Measurements from ENCODE around the gene CENPN.

The CENPN gene

DNA sequence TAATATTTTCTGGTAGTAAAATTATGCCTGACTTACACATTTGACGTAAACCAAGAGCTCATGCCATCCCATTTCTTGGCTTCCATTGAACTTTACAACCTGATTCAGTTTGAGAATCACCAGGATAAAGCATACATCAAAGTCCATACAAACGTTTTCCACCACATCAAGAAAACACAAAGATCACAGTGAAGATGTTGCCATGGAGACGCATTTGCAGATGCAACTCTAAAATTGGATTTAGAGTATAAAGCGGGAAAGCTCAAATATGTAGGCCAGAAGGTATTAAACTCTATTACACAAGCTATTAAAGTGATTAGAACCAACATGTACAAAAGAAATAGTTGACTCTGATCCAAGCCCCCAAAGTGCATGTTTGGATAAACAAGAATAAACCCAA is 59.7 kb downstream of the CENPN start:
- H3K27ac ChIP-seq: no peak overlapping the region; the same call in 1 of the 2 replicates
- TF ChIP-seq, protein P1, sequence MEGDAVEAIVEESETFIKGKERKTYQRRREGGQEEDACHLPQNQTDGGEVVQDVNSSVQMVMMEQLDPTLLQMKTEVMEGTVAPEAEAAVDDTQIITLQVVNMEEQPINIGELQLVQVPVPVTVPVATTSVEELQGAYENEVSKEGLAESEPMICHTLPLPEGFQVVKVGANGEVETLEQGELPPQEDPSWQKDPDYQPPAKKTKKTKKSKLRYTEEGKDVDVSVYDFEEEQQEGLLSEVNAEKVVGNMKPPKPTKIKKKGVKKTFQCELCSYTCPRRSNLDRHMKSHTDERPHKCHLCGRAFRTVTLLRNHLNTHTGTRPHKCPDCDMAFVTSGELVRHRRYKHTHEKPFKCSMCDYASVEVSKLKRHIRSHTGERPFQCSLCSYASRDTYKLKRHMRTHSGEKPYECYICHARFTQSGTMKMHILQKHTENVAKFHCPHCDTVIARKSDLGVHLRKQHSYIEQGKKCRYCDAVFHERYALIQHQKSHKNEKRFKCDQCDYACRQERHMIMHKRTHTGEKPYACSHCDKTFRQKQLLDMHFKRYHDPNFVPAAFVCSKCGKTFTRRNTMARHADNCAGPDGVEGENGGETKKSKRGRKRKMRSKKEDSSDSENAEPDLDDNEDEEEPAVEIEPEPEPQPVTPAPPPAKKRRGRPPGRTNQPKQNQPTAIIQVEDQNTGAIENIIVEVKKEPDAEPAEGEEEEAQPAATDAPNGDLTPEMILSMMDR (IDR thresholded peaks at IDR 0.05): no peak

DNA sequence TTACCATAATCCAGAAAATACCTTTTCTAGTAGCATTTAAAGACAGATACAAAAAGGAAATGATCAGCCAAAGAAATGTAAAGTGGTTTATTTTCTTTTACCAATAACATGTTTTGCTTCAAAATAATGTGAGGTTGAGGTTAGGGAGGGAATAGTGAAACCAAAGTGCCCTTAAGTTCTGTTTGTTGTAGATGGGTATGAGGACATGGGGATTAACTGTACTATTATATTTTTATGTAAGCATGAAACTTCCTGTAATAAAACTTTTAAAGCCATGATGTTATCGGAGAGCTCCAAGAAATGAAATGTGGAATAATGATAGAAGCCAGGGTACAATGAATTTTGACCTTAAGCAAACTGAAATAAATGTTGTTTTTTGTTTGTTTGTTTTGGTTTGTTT is 60.2 kb downstream of the CENPN start:
- no peak overlapping the region; the same call in 1 of the 2 replicates for H3K27ac ChIP-seq
- TF ChIP-seq, protein P1 (IDR thresholded peaks at IDR 0.05): no peak
- TF ChIP-seq ZFX (IDR thresholded peaks at IDR 0.05; ENCODE audit: borderline replicate concordance): no peak

DNA sequence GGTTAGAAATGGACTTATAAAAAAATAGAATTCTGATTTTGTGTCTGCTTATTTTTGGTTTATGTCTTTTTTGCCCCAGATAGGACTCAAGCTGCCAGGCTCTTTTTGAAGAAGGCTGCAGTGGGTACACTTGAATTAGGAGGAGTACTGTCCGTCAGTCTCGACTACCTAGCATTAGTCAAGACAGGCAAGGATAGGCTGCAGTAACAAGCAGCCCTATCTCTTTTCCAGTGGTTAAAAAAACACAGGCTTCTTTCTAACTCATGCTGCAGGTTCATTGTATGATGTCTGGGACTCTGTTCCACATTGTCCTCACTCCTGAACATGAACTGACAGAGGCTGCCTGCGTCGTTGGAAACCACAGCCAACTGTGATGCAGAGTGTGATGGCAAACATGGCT is 62.0 kb downstream of the CENPN start:
- TF ChIP-seq, protein P1 (IDR thresholded peaks at IDR 0.05): no peak
- TF ChIP-seq ZFX (IDR thresholded peaks at IDR 0.05; ENCODE audit: borderline replicate concordance): no peak
- H3K27ac ChIP-seq: no peak overlapping the region

DNA sequence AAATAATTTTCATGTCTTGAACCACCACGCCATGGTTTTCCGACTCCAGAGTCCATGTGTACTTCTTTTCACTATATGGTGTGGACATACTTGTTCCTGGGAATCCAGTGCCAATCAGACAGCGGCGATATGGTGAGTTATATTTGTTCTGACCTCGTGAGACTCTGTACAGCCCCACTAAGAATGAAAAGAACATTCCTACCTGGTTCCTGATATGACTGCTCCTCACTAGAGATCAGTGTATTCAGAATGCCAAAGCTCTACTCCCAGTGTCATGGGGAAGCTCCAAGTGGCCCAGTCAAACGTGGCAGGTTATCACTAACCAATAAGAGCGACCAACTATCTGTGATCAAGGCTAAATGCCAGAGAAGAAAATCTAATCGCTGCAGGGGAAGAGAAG is 64.0 kb downstream of the CENPN start:
- no peak overlapping the region for H3K27ac ChIP-seq
- no peak for TF ChIP-seq ZFX (IDR thresholded peaks at IDR 0.05; ENCODE audit: borderline replicate concordance)
- TF ChIP-seq, protein P1 (IDR thresholded peaks at IDR 0.05): no peak

DNA sequence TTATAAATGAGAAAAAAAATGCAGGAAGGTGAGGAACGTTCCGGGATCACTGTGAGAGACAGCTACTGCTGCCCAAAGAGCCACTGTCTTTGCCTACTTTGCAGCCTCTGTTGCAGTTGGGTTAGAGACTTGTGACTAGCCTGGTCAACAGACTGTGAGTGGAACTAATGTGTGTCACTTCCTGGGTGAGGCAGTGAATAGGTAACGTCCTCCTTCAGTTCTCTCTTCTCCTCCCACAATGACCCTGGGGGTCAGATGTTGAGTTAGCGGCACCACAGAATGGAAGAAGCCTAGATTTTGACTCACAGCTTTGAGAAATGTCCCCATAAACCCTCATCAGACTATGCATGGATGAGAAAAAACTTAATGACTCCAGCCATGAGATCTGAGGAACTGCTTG is 64.8 kb downstream of the CENPN start:
- TF ChIP-seq, protein P1 (IDR thresholded peaks at IDR 0.05): no peak
- TF ChIP-seq ZFX (IDR thresholded peaks at IDR 0.05; ENCODE audit: borderline replicate concordance): no peak
- H3K27ac ChIP-seq: no peak overlapping the region

DNA sequence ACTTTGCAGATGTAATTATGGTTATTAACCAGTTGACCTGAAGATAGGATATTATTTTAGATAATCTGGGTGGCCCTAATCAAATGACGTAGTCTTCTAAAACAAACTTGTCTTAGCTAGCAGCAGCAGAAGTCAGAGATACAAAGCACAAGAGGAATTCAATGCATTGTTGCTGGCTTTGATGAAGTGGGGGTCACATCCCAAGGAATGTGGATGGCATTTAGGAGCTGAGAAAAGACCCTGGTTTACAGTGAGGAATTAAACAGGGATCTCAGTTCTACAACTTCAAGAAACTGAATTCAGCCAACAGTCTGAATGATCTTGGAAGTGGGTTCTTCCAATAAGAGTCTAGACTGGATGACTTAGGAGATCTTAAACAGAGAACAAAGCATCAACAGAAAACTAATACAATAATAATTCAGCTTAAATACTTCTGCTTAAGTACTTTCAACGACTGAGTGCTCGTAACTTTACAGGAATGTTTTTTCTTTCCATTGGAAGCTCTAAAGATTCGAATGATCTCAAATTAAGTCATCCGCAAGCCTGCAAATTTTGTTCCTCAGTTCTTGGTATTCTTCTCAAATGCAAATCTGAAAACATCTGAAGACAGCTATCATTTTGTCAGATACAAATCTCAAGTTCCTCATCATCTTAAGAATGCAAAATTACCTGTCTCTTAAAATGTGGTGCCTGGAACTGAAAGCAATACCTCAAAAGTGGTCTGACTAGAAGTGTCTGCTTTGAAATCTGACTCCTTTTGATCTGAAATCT is 66.7 kb downstream of the CENPN start:
- H3K27ac ChIP-seq: no peak overlapping the region
- TF ChIP-seq, protein P1 (IDR thresholded peaks at IDR 0.05): no peak
- TF ChIP-seq ZFX (IDR thresholded peaks at IDR 0.05; ENCODE audit: borderline replicate concordance): no peak

DNA sequence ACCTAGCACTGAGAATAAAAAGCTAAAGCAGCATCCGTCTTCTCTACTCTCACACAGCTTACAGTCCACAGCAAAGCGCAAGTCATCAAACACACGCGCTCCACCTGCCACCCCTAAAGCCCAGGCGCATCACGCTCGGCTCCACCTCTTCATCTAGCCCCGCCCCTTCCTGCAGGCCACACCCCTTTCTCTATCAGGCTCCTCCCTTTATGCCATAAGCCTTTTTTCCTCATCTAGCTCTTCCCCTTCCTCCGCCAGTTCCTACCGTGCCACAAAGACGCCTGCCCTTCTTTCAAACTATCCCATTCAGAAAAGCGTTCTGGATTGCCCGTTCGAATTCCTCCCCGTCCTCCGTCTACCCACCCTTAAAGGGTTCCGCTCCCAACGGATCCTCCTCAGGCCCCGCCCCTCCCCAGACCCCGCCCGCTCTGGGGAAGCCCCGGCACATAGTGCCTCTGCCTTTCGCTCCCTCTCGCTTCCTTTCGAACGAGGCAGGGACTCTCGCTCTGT is 69.6 kb downstream of the CENPN start:
- peak overlapping the region; percentile 86 for H3K27ac ChIP-seq

More for the DNA sequence above, 69.6 kb downstream of the CENPN start:
- TF ChIP-seq, protein P1 (IDR thresholded peaks at IDR 0.05): no peak
- no peak for TF ChIP-seq ZFX (IDR thresholded peaks at IDR 0.05; ENCODE audit: borderline replicate concordance)

Measured in 22Rv1 (cell line).